Neural cell (in vitro differentiated cells): ENCODE measurements around the gene SCLY. TPM values are rescaled to one million over a fixed set of nuclear protein-coding genes. Genes with fewer than 3 reads are reported as not detected.

Experiments
- H2AFZ ChIP-seq: fragments of 200-600, 300-800 bp; sonication (generic), shearing (Covaris generic); 2 replicates; pipeline ENCODE4 v1.6.0; 2014; ENCODE audit warnings: low read depth, mild to moderate bottlenecking, antibody characterized with exemption, low read length, moderate library complexity
- H3F3A ChIP-seq: fragments of 200-600 bp; shearing (Covaris generic); 2 replicates; pipeline ENCODE4 v1.6.1; 2016; ENCODE audit warnings: mild to moderate bottlenecking, moderate library complexity, mixed read lengths, antibody characterized with exemption, low read length; ENCODE audit not compliant: insufficient read depth, poor library complexity, severe bottlenecking
- H3K27ac ChIP-seq: fragments of 200-600, 300-800 bp; sonication (generic), shearing (Covaris generic); 2 replicates; pipeline ENCODE4 v1.5.1; 2014; ENCODE audit warnings: mild to moderate bottlenecking, low read length, moderate library complexity
- H3K27me3 ChIP-seq: fragments of 300-800, 200-600 bp; sonication (generic), shearing (Covaris generic); 2 replicates; pipeline ENCODE4 v1.6.0; 2014; ENCODE audit warnings: mild to moderate bottlenecking, low read depth, low read length, moderate library complexity; ENCODE audit not compliant: insufficient read depth
- H3K36me3 ChIP-seq: fragments of 300-800, 200-600 bp; sonication (generic), shearing (Covaris generic); 2 replicates; pipeline ENCODE4 v1.5.1; 2014; ENCODE audit warnings: mild to moderate bottlenecking, antibody characterized with exemption, low read length, moderate library complexity; ENCODE audit not compliant: insufficient read depth
- H3K4me2 ChIP-seq: fragments of 300-800, 200-600 bp; sonication (generic), shearing (Covaris generic); 2 replicates; pipeline ENCODE4 v1.6.0; 2014; ENCODE audit warnings: mild to moderate bottlenecking, low read length
- H3K4me3 ChIP-seq: fragments of 300-800, 200-600 bp; sonication (generic), shearing (Covaris generic); 2 replicates; pipeline ENCODE4 v1.5.1; 2014; ENCODE audit warnings: mild to moderate bottlenecking, low read length, moderate library complexity
- H3K79me2 ChIP-seq: fragments of 200-600 bp; shearing (Covaris generic); replicated peaks from 2 replicates; pipeline ENCODE4 v1.6.0; 2014; ENCODE audit warnings: mild to moderate bottlenecking, low read length, moderate library complexity; ENCODE audit not compliant: insufficient read depth
- H3K9ac ChIP-seq: fragments of 300-800, 200-600 bp; sonication (generic), shearing (Covaris generic); 2 replicates; pipeline ENCODE4 v1.6.1; 2016; ENCODE audit warnings: mild to moderate bottlenecking, low read length, mixed read lengths
- H3K9me2 ChIP-seq: fragments of 200-600 bp; shearing (Covaris generic); 2 replicates; pipeline ENCODE4 v1.6.1; 2016; ENCODE audit warnings: mild to moderate bottlenecking, low read length, mixed read lengths; ENCODE audit not compliant: insufficient read depth
- H3K9me3 ChIP-seq: fragments of 200-600, 300-800 bp; sonication (generic), shearing (Covaris generic); 2 replicates; pipeline ENCODE4 v1.6.1; 2016; ENCODE audit warnings: mild to moderate bottlenecking, mixed run types, low read length, moderate library complexity, mixed read lengths
- H4K20me1 ChIP-seq: fragments of 200-600 bp; shearing (Covaris generic); 2 replicates; pipeline ENCODE4 v1.6.1; 2016; ENCODE audit warnings: mild to moderate bottlenecking, mixed run types; ENCODE audit not compliant: insufficient read depth
- CTCF ChIP-seq: fragments of 450-650 bp; IDR thresholded peaks from 2 replicates; pipeline ENCODE4 v1.5.1; 2014; ENCODE audit warnings: antibody characterized with exemption, mild to moderate bottlenecking, moderate library complexity; ENCODE audit not compliant: poor library complexity, severe bottlenecking
- EP300 ChIP-seq: fragments of 450-650 bp; conservative IDR thresholded peaks from 2 replicates; pipeline ENCODE4 v1.6.1; 2014; ENCODE audit warnings: antibody characterized with exemption, mild to moderate bottlenecking, moderate library complexity; ENCODE audit not compliant: poor library complexity, severe bottlenecking
- EZH2 ChIP-seq: fragments of 200-600, 300-800 bp; shearing (Covaris generic), sonication (generic); IDR thresholded peaks from 2 replicates; pipeline ENCODE4 v1.6.1; 2014; ENCODE audit warnings: antibody characterized with exemption, low read length, borderline replicate concordance, mild to moderate bottlenecking; ENCODE audit not compliant: insufficient read depth, poor library complexity, severe bottlenecking
- MXI1 ChIP-seq: fragments of 450-650 bp; conservative IDR thresholded peaks from 2 replicates; pipeline ENCODE4 v1.6.1; 2014; ENCODE audit warnings: antibody characterized with exemption, mild to moderate bottlenecking; ENCODE audit not compliant: poor library complexity, severe bottlenecking
- POLR2AphosphoS5 ChIP-seq: IDR thresholded peaks from 2 replicates; pipeline ENCODE4 v1.6.1; 2012
- RAD21 ChIP-seq: fragments of 450-650 bp; conservative IDR thresholded peaks from 2 replicates; pipeline ENCODE4 v1.6.1; 2014; ENCODE audit warnings: antibody characterized with exemption, mild to moderate bottlenecking, moderate library complexity
- REST ChIP-seq: IDR thresholded peaks from 2 replicates; pipeline ENCODE4 v1.6.1; 2012; ENCODE audit warnings: borderline replicate concordance
- SMC3 ChIP-seq: fragments of 450-650 bp; conservative IDR thresholded peaks from 2 replicates; pipeline ENCODE4 v1.6.1; 2014; ENCODE audit warnings: antibody characterized with exemption, mild to moderate bottlenecking, moderate library complexity; ENCODE audit not compliant: poor library complexity
- TAF1 ChIP-seq: IDR thresholded peaks from 2 replicates; pipeline ENCODE4 v1.6.1; 2012; ENCODE audit warnings: low read depth
- polyA plus RNA-seq: library from polyadenylated mRNA; depleted of rRNA; stranded (reverse); fragments of >200 nt; gene quantifications from 2 replicates; pipeline ENCODE4 v1.2.3, GENCODE V29; 2014

Gene SCLY
- polyA plus RNA-seq, 1 donor from 2014 or later, result 15.9 TPM

GRCh38 chr2:238145851-238146250 is 85.0 kb downstream of the SCLY start:
- Histone ChIP-seq H3K9me2 (no peaks in the 10 kb centered on the region), H3K79me2 (no peaks in the 10 kb centered on the region), H3K27me3 (no peaks in the 10 kb centered on the region), H3K4me3 (no peak overlapping the region), H3K36me3 (no peaks in the 10 kb centered on the region), H3K4me2 (no peak overlapping the region), H3F3A (no peaks in the 10 kb centered on the region), H3K9ac (no peak overlapping the region), H4K20me1 (no peaks in the 10 kb centered on the region), H3K27ac (no peak overlapping the region), H2AFZ (no peak overlapping the region), H3K9me3 (no peaks in the 10 kb centered on the region)
- TF ChIP-seq SMC3, result no peak

- TF ChIP-seq RAD21 (no peak), MXI1 (no peak), POLR2AphosphoS5 (no peak), EZH2 (no peak), CTCF (no peak)
- Histone ChIP-seq H3K27me3 (no peaks in the 10 kb centered on the region), H4K20me1 (no peaks in the 10 kb centered on the region), H3K4me2 (no peak overlapping the region), H2AFZ (no peak overlapping the region), H3K9me2 (no peaks in the 10 kb centered on the region), H3K36me3 (no peaks in the 10 kb centered on the region), H3K9ac (no peak overlapping the region), H3F3A (no peaks in the 10 kb centered on the region), H3K4me3 (no peak overlapping the region), H3K79me2 (no peaks in the 10 kb centered on the region), H3K27ac (no peak overlapping the region), H3K9me3 (no peaks in the 10 kb centered on the region)
Observed at GRCh38 chr2:238146884-238147544, 86.2 kb downstream of the SCLY start.

GRCh38 chr2:238148981-238149380 is 88.2 kb downstream of the SCLY start:
- H3K4me3 ChIP-seq, result no peak overlapping the region
- no peak overlapping the region for H2AFZ ChIP-seq
- H3K9me3 ChIP-seq, result no peaks in the 10 kb centered on the region
- no peaks in the 10 kb centered on the region for H3K27me3 ChIP-seq
- no peaks in the 10 kb centered on the region for H3F3A ChIP-seq
- H3K27ac ChIP-seq, result no peak overlapping the region
- TF ChIP-seq SMC3 (no peak), REST (no peak), EZH2 (no peak), POLR2AphosphoS5 (no peak), RAD21 (no peak), EP300 (no peak), MXI1 (no peak), TAF1 (no peak), CTCF (no peak)
- H3K36me3 ChIP-seq, result no peaks in the 10 kb centered on the region
- H3K9ac ChIP-seq, result no peak overlapping the region
- H3K9me2 ChIP-seq, result no peaks in the 10 kb centered on the region
- no peak overlapping the region for H3K4me2 ChIP-seq
- H3K79me2 ChIP-seq, result no peaks in the 10 kb centered on the region
- H4K20me1 ChIP-seq, result no peaks in the 10 kb centered on the region
